A549 (cell line): ENCODE results near the gene PCDHGC4. TPM values are rescaled to one million over a fixed set of nuclear protein-coding genes. Genes with fewer than 3 reads are reported as not detected.

Source experiments
- ATAC-seq, 2 experiments: fragments of 200-7000 bp in 1 of 2; fragments of >200 bp in 1 of 2; cut with Nextera tagmentation in 1 of 2; cut with Tn5 transposase in 1 of 2; 3 replicates each; pipeline versions ENCODE4 v1.8.0 to v1.9.1; 2018 to 2020; ENCODE audit warnings: mild to moderate bottlenecking in 1 of 2, moderate library complexity in 1 of 2
- CTCF ChIA-PET: fragments of 300-600 bp; sonication (Branson Sonifier 250); formaldehyde crosslinking; extraction: SDS; loops from one replicate; lab custom pipeline; 2021; ENCODE audit warnings: antibody characterized with exemption, inconsistent platforms; lab: Yijun Ruan, JAX
- POLR2A ChIA-PET: fragments of 350-600 bp; formaldehyde crosslinking; extraction: SDS; loops from one replicate; lab custom pipeline; 2021; ENCODE audit warnings: antibody characterized with exemption, inconsistent platforms; lab: Yijun Ruan, JAX
- DNase-seq, 2 experiments: peaks; one replicate each; pipeline versions ENCODE4 v3.0.0 to v3.0.0-alpha.2; 2011 to 2016; ENCODE audit warnings: low read depth in 1 of 2, low spot score in 1 of 2
- FAIRE-seq: peaks from 2 replicates; lab custom pipeline; 2011; peaks lifted over from hg19 to GRCh38; lab: Jason Lieb, UNC
- H3K27ac ChIP-seq, 2 experiments: fragments of >200 bp; sonication (Bioruptor Twin); formaldehyde crosslinking; 3 replicates each; pipeline ENCODE4 v1.5.1; 2016 to 2017
- H3K4me1 ChIP-seq: fragments of >200 bp; sonication (Bioruptor Twin); formaldehyde crosslinking; 3 replicates; pipeline ENCODE4 v1.6.1; 2016
- H3K4me2 ChIP-seq: fragments of >200 bp; sonication (Bioruptor Twin); formaldehyde crosslinking; 3 replicates; pipeline ENCODE4 v1.6.1; 2016
- H3K4me3 ChIP-seq: fragments of >200 bp; sonication (Bioruptor Twin); formaldehyde crosslinking; 3 replicates; pipeline ENCODE4 v1.5.1; 2016
- H3K9me3 ChIP-seq: fragments of >200 bp; sonication (Bioruptor Twin); formaldehyde crosslinking; 3 replicates; pipeline ENCODE4 v1.6.1; 2016
- BCL3 ChIP-seq: fragments of >200 bp; sonication (Bioruptor Twin); formaldehyde crosslinking; IDR thresholded peaks from 3 replicates; pipeline ENCODE4 v1.6.1; 2016
- BHLHE40 ChIP-seq: IDR thresholded peaks from 2 replicates; pipeline ENCODE4 v1.6.1; 2012; ENCODE audit warnings: low read depth, low read length, inconsistent platforms
- CBX2 ChIP-seq: fragments of 200-600 bp; sonication (generic); IDR thresholded peaks from 2 replicates; pipeline ENCODE4 v1.6.1; 2016; ENCODE audit warnings: low read depth, mild to moderate bottlenecking, borderline replicate concordance
- CBX8 ChIP-seq: fragments of 200-600 bp; sonication (generic); IDR thresholded peaks from 2 replicates; pipeline ENCODE4 v1.6.1; 2016
- CEBPB ChIP-seq, 2 experiments: fragments of >200 bp in 1 of 2; sonication (Bioruptor Twin) in 1 of 2; formaldehyde crosslinking in 1 of 2; IDR thresholded peaks; 2 replicates each; pipeline ENCODE4 v1.6.1; 2012 to 2016
- CHD2 ChIP-seq: fragments of 150-350 bp; IDR thresholded peaks from 2 replicates; pipeline ENCODE4 v1.6.1; 2014; ENCODE audit warnings: low read length; ENCODE audit not compliant: partially characterized antibody
- CHD4 ChIP-seq: fragments of 200-600 bp; sonication (generic); IDR thresholded peaks from 2 replicates; pipeline ENCODE4 v1.6.1; 2016; ENCODE audit warnings: antibody characterized with exemption, mild to moderate bottlenecking, borderline replicate concordance
- E2F6 ChIP-seq: IDR thresholded peaks from 2 replicates; pipeline ENCODE4 v1.6.1; 2012; ENCODE audit warnings: low read depth, borderline replicate concordance
- EHF ChIP-seq: fragments of 250-450 bp; sonication (Bioruptor Pico); IDR thresholded peaks from 2 replicates; pipeline ENCODE4 v1.5.0; 2020; ENCODE audit warnings: mild to moderate bottlenecking
- EP300 ChIP-seq, 2 experiments: fragments of >200 bp; sonication (Bioruptor Twin); formaldehyde crosslinking; IDR thresholded peaks; 2 replicates in 1 of 2; 3 replicates in 1 of 2; pipeline ENCODE4 v1.6.1; 2016 to 2017
- ESRRA ChIP-seq: fragments of 150-350 bp; IDR thresholded peaks from 2 replicates; pipeline ENCODE4 v1.6.1; 2014; ENCODE audit warnings: mild to moderate bottlenecking, low read length, borderline replicate concordance
- FOSB ChIP-seq: fragments of 250-450 bp; sonication (Bioruptor Pico); IDR thresholded peaks from 2 replicates; pipeline ENCODE4 v1.5.0; 2020; ENCODE audit warnings: mild to moderate bottlenecking, moderate library complexity
- FOXS1 ChIP-seq: fragments of 250-450 bp; sonication (Bioruptor Pico); IDR thresholded peaks from 2 replicates; pipeline ENCODE4 v1.5.0; 2020; ENCODE audit warnings: mild to moderate bottlenecking, moderate library complexity
- GATA3 ChIP-seq: IDR thresholded peaks from 2 replicates; pipeline ENCODE4 v1.6.1; 2012; ENCODE audit warnings: borderline replicate concordance
- HEYL ChIP-seq: fragments of 250-450 bp; sonication (Bioruptor Pico); IDR thresholded peaks from 2 replicates; pipeline ENCODE4 v1.8.0; 2021; ENCODE audit warnings: mild to moderate bottlenecking, moderate library complexity
- HOXA7 ChIP-seq: fragments of 250-450 bp; sonication (Bioruptor Pico); IDR thresholded peaks from 2 replicates; pipeline ENCODE4 v1.5.0; 2020; ENCODE audit warnings: mild to moderate bottlenecking, moderate library complexity
- HOXB13 ChIP-seq: fragments of 250-450 bp; sonication (Bioruptor Pico); IDR thresholded peaks from 2 replicates; pipeline ENCODE4 v1.5.0; 2020; ENCODE audit warnings: low read depth, mild to moderate bottlenecking, moderate library complexity
- JUNB ChIP-seq: fragments of >200 bp; sonication (Bioruptor Twin); formaldehyde crosslinking; IDR thresholded peaks from 2 replicates; pipeline ENCODE4 v1.6.1; 2016
- KDM1A ChIP-seq: fragments of 200-600 bp; sonication (generic); IDR thresholded peaks from 2 replicates; pipeline ENCODE4 v1.6.1; 2016; ENCODE audit warnings: low read depth, mild to moderate bottlenecking
- MAFK ChIP-seq: fragments of 450-650 bp; IDR thresholded peaks from 2 replicates; pipeline ENCODE4 v1.6.1; 2014; ENCODE audit not compliant: partially characterized antibody
- MAZ ChIP-seq: fragments of 150-350 bp; IDR thresholded peaks from 2 replicates; pipeline ENCODE4 v1.6.1; 2014; ENCODE audit warnings: antibody characterized with exemption, low read depth, low read length, borderline replicate concordance
- NR3C1 ChIP-seq: fragments of >200 bp; sonication (Bioruptor Twin); formaldehyde crosslinking; IDR thresholded peaks from 3 replicates; pipeline ENCODE4 v1.6.1; 2017
- RCOR1 ChIP-seq: fragments of 150-350 bp; IDR thresholded peaks from 2 replicates; pipeline ENCODE4 v1.6.1; 2014; ENCODE audit warnings: antibody characterized with exemption, low read length, low read depth
- REST ChIP-seq: fragments of 200-600 bp; sonication (generic); IDR thresholded peaks from 2 replicates; pipeline ENCODE4 v1.6.1; 2016; ENCODE audit warnings: antibody characterized with exemption, mild to moderate bottlenecking, moderate library complexity
- RNF2 ChIP-seq: fragments of 200-600 bp; sonication (generic); IDR thresholded peaks from 2 replicates; pipeline ENCODE4 v1.6.1; 2016; ENCODE audit warnings: low read depth, mild to moderate bottlenecking, antibody characterized with exemption, moderate library complexity, borderline replicate concordance
- SMC3 ChIP-seq: fragments of >200 bp; sonication (Bioruptor Twin); formaldehyde crosslinking; IDR thresholded peaks from 3 replicates; pipeline ENCODE4 v1.6.1; 2018; ENCODE audit warnings: inconsistent platforms
- SREBF2 ChIP-seq: fragments of 450-650 bp; IDR thresholded peaks from 2 replicates; pipeline ENCODE4 v1.6.1; 2014; ENCODE audit warnings: mild to moderate bottlenecking, moderate library complexity
- TFCP2L1 ChIP-seq: fragments of 250-450 bp; sonication (Bioruptor Pico); IDR thresholded peaks from 2 replicates; pipeline ENCODE4 v1.5.0; 2021; ENCODE audit warnings: mild to moderate bottlenecking
- TP53 ChIP-seq: fragments of 250-450 bp; sonication (Bioruptor Pico); IDR thresholded peaks from 2 replicates; pipeline ENCODE4 v1.5.0; 2021; ENCODE audit warnings: mild to moderate bottlenecking, moderate library complexity
- WGBS: methylation state at CpG from one replicate; pipeline ENCODE4 v1.1.6; 2017; ENCODE audit errors: missing lambda C conversion rate; 5-methylcytosine and 5-hydroxymethylcytosine counted together
- polyA plus RNA-seq, 4 experiments: library from polyadenylated mRNA; depleted of rRNA in 3 of 4; stranded (reverse); fragments of >200 nt; fragmentation: RNase III in 1 of 4; extraction: RNeasy Plus Mini Kit Qiagen cat#74134 plus additional on column Dnase treatment in 1 of 4; gene quantifications; 2 replicates in 3 of 4; 3 replicates in 1 of 4; pipeline ENCODE4 v1.2.3, GENCODE V29; 2011 to 2017

Gene PCDHGC4
- polyA plus RNA-seq, 2 of the 4 experiments (the other 2 are of a cell fraction) = 0.06 TPM; not detected in 1

- TF ChIP-seq E2F6 (no peak), SMC3 (no peak), MAFK (no peak), CBX2 (no peak)
Measured at GRCh38 chr5:141488591-141489561, 4.0 kb downstream of the PCDHGC4 start, which contains the start of gene PCDHGC5 (continued).

GRCh38 chr5:141489841-141490240, 5.0 kb downstream of the PCDHGC4 start:
- TF ChIP-seq RCOR1 = no peak
- no peak for TF ChIP-seq HEYL
- no peak for TF ChIP-seq SMC3
- TF ChIP-seq KDM1A = no peak
- TF ChIP-seq SREBF2 = no peak
- no peak for TF ChIP-seq HOXB13 (CRISPR knock-in tag)
- TF ChIP-seq NR3C1 = no peak
- TF ChIP-seq TFCP2L1 (CRISPR knock-in tag) = no peak
- no peak for TF ChIP-seq ESRRA
- TF ChIP-seq TP53 = no peak
- no peak for TF ChIP-seq GATA3
- TF ChIP-seq E2F6 = no peak
- no peak for TF ChIP-seq REST
- no peak for TF ChIP-seq JUNB
- TF ChIP-seq CHD4 = no peak
- no peak for TF ChIP-seq EHF
- no peak for TF ChIP-seq FOSB (CRISPR knock-in tag)
- no peak for TF ChIP-seq CEBPB (IDR thresholded peaks at IDR 0.05)
- DNase-seq (no peak), FAIRE-seq (no peak), ATAC-seq (no peak)
- ChIA-PET CTCF (interaction anchor here (1.9 to 2.2 kb wide), 2 partner anchors 10 to 35 kb away, joined by 4 to 8 read pairs; no protein-coding TSS in a partner anchor), POLR2A (no interaction called here)
- Histone ChIP-seq H3K4me2 (no peak overlapping the region), H3K4me3 (no peak overlapping the region), H3K4me1 (no peaks in the 10 kb centered on the region), H3K27ac (no peak overlapping the region), H3K9me3 (no peaks in the 10 kb centered on the region)
- 34% methylated on average over 10 of the region's 10 CpGs for WGBS

GRCh38 chr5:141490271-141490670, 5.4 kb downstream of the PCDHGC4 start:
- ATAC-seq (no peak), DNase-seq (no peak), FAIRE-seq (no peak)
- no peak overlapping the region for H3K27ac ChIP-seq
- no peak overlapping the region for H3K4me3 ChIP-seq
- no peak overlapping the region for H3K4me2 ChIP-seq
- ChIA-PET CTCF (interaction anchor here (1.9 to 3.0 kb wide), 2 partner anchors 10 to 23 kb away, joined by 4 to 16 read pairs; no protein-coding TSS in a partner anchor), POLR2A (no interaction called here)
- 76% methylated on average over 10 of the region's 10 CpGs for WGBS
- H3K4me1 ChIP-seq = no peaks in the 10 kb centered on the region
- H3K9me3 ChIP-seq = no peaks in the 10 kb centered on the region
- no peak for TF ChIP-seq MAZ
- no peak for TF ChIP-seq CBX8
- no peak for TF ChIP-seq SMC3
- TF ChIP-seq HOXB13 (CRISPR knock-in tag) = no peak
- no peak for TF ChIP-seq MAFK
- no peak for TF ChIP-seq EP300 (IDR thresholded peaks at IDR 0.05)
- no peak for TF ChIP-seq CHD2
- no peak for TF ChIP-seq BCL3
- TF ChIP-seq HOXA7 (CRISPR knock-in tag) = no peak
- no peak for TF ChIP-seq FOXS1 (CRISPR knock-in tag)
- no peak for TF ChIP-seq GATA3
- TF ChIP-seq BHLHE40 = no peak
- TF ChIP-seq RNF2 = no peak
